NCI-H510A treated with DMSO at 0.1 percent for 48 hours (cell line): ENCODE results near the gene KCNMA1.
"Not testable (repeated sequence)": the region's sequence is repeated elsewhere in the genome, so short reads cannot be mapped to it uniquely, and the experiment has no call there.

Source experiments
- DNase-seq: peaks from one replicate; lab custom pipeline; 2025; lab: John Stamatoyannopoulos, UW

Gene KCNMA1

GRCh38 chr10:77532068-77532467 lies 105.5 kb downstream of the KCNMA1 start:
- no peak for DNase-seq

GRCh38 chr10:77531441-77532001 lies 106.1 kb downstream of the KCNMA1 start:
- DNase-seq = no peak

- DNase-seq = no peak
Measured at GRCh38 chr10:77530011-77530410, 107.6 kb downstream of the KCNMA1 start.

- DNase-seq = no peak
Measured at GRCh38 chr10:77529050-77529576, 108.5 kb downstream of the KCNMA1 start.

- no peak for DNase-seq
Measured at GRCh38 chr10:77527839-77528238, 109.8 kb downstream of the KCNMA1 start.

- no peak for DNase-seq
Measured at GRCh38 chr10:77526868-77527617, 110.6 kb downstream of the KCNMA1 start.

- no peak for DNase-seq
Measured at GRCh38 chr10:77524281-77524711, 113.3 kb downstream of the KCNMA1 start.

- DNase-seq = no peak
Measured at GRCh38 chr10:77522268-77522809, 115.3 kb downstream of the KCNMA1 start.

- DNase-seq = no peak
Measured at GRCh38 chr10:77520995-77521394, 116.6 kb downstream of the KCNMA1 start.

- no peak for DNase-seq
Measured at GRCh38 chr10:77520290-77520689, 117.3 kb downstream of the KCNMA1 start.

GRCh38 chr10:77519791-77520190 lies 117.8 kb downstream of the KCNMA1 start:
- DNase-seq = not testable (repeated sequence)

GRCh38 chr10:77518910-77519274 lies 118.7 kb downstream of the KCNMA1 start:
- no peak for DNase-seq

- DNase-seq = no peak
Measured at GRCh38 chr10:77518241-77518909, 119.2 kb downstream of the KCNMA1 start.

- peak; percentile 88 for DNase-seq
Measured at GRCh38 chr10:77516575-77516974, 121.0 kb downstream of the KCNMA1 start.

GRCh38 chr10:77514870-77515269 lies 122.7 kb downstream of the KCNMA1 start:
- DNase-seq = no peak

- DNase-seq = peak; percentile 62
Measured at GRCh38 chr10:77513781-77514331, 123.8 kb downstream of the KCNMA1 start.

GRCh38 chr10:77513220-77513619 lies 124.4 kb downstream of the KCNMA1 start:
- DNase-seq = peak; percentile 12

GRCh38 chr10:77512219-77512578 lies 125.4 kb downstream of the KCNMA1 start:
- DNase-seq = no peak

GRCh38 chr10:77511498-77512218 lies 126.0 kb downstream of the KCNMA1 start:
- DNase-seq = no peak

GRCh38 chr10:77510695-77511094 lies 126.9 kb downstream of the KCNMA1 start:
- DNase-seq = no peak

- DNase-seq = peak; percentile 20
Measured at GRCh38 chr10:77510294-77510693, 127.3 kb downstream of the KCNMA1 start.

GRCh38 chr10:77509391-77509790 lies 128.2 kb downstream of the KCNMA1 start:
- DNase-seq = no peak
